Stimulated activated CD4-positive, alpha-beta T cell treated with anti-CD3 and anti-CD28 coated beads, TNF-alpha, amount 100 ng/mL, for 4 hours (primary cell): ENCODE data around the gene ARHGEF40.

Experiments
- DNase-seq, 3 experiments: peaks; one replicate each; pipeline ENCODE4 v3.0.0-alpha.2; 2020; ENCODE audit warnings: low read depth in 3 of 3

ARHGEF40 gene

DNA sequence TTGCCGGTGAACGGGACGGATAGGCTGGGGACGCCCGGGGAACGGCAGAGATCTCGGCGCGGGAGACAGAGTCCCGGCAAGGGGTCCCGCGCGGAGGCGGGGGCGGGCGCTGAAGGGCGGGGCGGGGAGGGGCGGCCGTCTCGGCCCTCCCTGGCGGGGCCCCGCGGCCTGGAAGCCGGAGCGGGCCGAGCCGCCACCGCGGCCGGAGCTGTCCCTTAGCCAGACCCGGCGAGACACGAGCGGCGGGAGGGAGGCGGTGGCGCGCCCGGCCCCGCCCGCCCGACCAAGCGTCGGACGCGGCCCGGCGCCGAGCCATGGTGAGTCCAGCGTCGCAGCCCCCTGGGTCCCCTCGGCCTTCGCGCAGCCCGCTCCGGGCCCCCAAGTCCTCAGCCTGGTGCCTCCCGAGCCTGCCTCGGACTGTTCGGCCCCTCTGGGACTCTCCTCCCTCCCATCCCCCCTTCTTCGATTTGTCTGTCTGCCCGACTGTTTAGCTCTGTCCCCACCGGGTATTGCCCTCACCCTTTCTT lies at the start of gene ARHGEF40:
ARHGEF40 (plus strand) TSS at position 222 of the 527 bp plus-strand sequence; CDS start at position 315, 93 bp downstream.
- no peak for DNase-seq

DNA sequence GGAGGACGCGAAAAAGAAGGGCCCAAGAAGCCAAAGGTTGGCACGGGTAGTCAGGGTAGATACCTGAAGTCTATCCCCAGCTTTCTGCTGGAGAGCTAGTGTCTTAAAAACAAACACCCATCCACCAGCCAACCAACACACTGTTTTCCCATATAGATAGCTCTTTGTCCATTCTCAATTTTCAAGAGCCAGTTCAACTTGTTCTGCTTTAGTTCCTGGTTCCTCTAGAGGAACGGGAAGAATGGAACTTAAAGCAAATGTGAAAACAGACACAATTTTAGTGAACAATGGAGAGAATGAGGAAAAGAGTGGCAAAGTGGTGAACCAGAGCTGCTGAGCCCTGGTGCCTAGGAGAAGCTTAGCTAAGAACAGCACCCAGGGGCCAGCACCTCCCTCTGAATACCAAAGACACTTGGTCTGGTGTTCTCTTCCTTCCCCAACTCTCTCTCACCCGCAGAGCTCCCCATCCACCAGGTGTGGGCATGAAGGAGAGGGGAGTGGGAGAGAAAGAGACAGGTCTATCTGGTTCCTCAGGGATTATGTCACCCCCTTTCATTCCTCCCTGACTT lies 49.0 kb upstream of the ARHGEF40 start:
- no peak for DNase-seq

DNA sequence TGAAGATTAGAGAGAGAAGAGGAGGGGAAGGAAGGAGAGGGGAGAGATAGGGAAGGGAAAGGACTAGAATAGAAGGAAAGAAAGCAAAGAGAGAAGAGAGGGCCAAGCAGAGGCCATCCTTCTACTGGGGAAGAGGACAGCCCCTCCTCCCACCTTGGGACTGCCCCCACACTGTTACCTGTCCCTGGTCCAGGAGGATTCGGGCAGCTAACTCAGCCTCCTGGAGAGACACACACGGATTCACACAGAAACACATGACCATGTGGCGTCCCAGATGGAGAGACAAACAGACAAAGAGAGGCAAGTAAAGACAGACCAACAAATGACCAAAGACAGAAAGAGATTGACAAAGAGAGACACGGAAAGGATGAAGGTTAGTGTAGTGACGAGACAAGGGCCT lies 47.4 kb upstream of the ARHGEF40 start:
- DNase-seq = no peak

DNA sequence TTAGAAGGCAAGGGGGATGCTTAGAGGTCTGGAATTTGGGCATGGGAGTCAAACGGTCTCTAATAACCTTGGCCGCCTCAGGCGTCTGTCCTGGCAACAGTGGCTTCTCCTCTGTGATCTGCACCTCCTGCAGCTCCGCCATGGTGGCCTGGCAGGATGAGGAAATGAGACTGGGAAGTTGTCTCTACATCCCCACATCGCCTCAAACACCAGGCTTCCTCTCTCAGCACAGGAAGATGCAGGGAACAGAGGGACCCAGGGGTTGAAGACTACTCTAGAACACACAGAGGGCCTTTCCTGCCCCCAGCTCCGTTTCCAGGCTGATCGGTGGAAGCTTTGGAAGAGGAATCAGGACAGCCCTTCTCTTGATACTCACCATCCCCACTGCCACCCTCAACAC lies 46.9 kb upstream of the ARHGEF40 start:
- no peak for DNase-seq

DNA sequence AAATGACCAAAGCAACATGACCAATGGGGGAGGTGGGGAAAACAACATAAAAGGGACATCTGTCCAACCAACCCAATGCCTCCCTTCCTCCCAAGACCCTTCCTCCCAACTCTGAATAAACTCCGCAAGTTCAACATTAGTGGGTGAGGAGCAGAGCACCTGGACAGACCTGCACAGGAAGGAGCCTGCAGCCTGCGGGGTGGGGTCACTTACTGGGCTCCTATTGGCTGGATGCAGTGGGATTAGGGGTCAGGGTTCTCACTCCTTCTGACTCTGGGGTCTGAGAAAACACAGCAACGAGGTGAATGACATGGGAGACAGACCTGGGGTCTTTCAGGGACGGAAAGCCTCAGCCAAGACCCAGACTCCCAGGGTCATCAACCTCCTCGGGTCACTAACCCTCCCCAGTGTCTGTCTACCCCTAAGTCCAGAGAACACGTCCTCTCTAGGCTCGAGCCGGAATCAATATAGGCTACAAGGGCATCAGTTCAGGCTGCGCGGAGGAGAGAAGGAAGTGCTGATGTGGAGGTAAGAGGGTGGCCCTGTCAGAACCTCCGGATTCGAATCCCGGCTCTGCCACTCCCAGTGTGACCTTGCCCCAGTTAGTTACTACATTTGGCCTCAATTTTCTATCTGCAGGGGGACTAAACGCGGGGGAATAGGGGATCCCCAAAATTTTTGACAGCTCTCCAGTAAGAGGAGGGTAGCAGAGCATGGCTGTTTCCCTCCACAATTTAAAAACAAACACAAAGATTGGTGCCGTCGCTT lies 46.1 kb upstream of the ARHGEF40 start:
- DNase-seq = no peak

DNA sequence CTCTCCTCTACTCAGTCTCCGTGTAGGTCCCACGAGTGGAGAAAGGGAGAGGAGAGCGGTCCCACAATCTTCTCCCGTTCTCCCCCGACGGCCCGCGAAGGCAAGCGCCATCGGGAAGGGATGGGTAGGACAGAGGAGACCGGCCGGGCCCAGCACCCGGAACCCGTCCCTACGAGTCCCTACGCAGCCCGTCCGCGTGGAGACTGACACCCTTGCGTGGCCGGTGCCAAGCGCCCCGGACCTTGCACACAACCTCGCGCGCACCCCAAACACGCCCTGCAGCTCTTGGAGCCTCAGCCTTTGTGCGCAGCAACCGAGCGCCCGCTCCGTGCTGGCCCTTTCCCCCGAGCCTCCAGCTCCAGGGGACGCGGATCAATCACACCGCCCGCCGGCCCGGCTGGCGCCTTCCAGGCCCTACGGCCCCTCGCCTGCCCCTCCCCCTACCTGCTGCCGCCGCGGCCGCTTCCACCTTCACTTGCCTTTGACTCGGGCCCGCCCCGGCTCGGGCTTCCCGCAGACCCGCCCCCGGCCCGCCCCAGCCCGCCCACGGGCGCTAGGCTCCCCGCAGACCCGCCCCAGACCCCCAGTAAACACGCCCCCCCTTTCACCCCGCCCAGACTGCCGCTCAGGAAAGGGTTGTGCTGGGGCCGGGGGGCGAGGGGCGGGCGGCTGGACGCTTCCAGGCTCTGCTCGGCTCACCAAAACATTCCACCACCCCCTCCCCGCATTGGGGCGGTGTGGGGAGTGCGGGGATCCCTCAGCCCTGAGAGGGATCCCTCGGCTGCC lies 45.3 kb upstream of the ARHGEF40 start, which contains the start of gene NDRG2:
NDRG2 (minus strand) TSS at position 477 of the 786 bp plus-strand sequence. CDS start 1,746 bp downstream, outside the sequence.
- peak; percentile 54 to 61 (median 54) for DNase-seq

DNA sequence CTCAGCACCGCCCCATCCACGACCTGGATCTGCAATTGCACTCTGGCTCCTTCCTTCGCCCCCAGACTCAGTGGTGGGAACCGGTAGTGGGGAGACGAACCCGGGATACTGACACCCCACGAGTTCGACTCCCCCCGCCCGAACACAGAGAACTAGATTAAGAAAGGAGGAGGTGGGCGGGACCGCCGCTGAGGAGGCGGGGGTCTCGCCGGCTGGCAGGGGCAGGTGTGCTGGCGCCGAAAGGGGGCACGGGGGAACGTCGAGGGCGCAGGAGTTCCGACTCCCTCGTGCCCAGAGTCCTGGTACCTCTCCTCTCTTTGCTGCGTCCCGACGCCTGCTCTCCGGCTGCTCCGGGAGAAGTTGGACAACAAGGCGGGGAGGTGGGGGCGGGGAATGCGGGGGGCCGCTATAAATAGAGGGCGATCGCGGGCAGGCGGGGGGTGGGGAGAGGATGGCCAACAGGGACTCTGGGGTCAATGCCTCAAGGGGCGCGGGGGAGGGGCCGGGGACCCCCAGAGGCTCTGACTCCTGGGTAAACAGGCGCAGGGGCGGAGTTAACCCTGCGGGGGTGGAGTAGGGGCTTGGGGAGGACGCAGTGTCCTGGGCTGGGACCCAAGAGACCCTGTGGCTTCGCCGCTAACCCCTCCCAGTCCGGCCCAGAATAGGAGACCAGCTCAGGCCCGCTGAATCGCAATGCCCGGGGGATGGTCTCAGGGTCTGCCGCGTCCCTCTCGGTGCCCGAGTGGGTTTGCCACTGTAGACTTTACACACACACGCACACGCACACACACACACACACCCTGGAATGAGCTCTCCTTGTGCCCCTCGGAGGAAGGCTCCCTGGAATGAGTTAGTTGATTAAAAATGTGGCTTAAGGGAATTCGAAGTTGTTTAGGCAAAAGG lies 44.5 kb upstream of the ARHGEF40 start:
- DNase-seq = no peak

DNA sequence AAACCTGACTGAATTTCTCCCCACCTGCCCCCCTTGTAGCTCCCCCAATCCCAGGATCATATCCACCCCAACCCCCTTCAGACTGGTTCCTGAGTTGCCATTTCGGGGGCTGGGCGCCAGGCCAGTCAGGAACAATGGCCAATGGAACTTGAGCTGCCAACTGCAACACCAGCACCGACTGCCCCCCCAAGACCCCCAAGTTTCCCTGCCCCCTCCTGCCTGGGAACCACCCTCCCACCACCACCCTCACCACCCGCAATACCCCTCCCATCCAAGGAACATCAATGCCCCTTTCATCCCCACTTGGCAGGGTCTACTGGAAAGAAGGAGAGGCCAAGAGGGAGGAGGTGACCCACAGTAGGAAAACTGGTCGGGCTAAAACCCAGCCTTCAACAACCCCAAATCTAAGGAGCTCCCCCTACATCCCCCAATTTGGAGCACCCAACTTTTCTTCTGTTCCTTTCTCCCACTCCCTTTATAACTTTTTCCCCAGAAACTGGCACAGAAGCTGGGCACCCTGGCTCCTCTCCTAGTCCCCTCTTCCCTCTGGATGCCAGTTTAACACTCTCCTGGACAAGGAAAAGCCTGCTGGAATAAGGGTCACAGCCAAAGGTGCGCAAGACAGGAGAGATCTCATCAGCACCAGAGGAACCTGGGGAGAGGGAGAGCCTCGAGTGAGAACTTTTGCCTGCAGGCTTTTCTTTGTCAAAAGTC lies 43.7 kb upstream of the ARHGEF40 start:
- DNase-seq = no peak

DNA sequence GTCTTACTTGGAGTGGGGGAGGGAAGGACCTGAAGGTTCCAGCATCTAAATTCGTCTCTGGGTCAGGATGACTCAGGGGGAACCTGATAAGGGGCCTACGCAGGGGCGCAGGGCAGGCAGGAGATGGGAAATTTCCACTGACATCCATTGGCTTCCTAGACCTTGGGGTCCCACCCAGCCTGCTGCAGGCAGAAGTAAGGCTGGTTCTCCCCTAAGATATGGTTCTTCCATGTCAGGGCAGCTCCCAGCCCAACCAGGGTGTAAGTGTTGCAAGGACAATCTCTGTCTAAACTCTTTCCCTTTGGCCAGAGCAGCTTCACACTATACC lies 43.2 kb upstream of the ARHGEF40 start:
- DNase-seq = no peak

DNA sequence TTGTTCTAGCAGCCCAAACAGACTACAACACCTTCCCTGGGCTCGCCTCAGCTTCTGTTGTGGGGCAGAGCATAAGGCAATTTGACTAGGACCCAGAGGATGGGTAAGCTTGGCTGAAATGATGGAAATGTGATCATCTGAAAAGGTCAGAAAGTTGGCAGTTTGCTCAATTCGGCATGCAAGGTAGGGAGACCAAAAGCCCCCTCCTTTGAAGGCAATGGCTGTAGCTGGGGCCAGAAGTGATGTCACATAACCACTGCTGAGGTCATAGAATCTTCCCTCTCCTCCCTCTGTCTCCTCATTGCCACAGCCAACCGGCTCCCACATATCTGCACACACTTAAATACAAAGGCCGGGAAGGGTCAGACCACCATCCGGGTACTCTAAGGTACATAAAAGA lies 40.2 kb upstream of the ARHGEF40 start, which contains the start of gene TPPP2:
TPPP2 (plus strand) TSS at position 301 of the 400 bp plus-strand sequence. CDS start 365 bp downstream, outside the sequence.
- no peak for DNase-seq

DNA sequence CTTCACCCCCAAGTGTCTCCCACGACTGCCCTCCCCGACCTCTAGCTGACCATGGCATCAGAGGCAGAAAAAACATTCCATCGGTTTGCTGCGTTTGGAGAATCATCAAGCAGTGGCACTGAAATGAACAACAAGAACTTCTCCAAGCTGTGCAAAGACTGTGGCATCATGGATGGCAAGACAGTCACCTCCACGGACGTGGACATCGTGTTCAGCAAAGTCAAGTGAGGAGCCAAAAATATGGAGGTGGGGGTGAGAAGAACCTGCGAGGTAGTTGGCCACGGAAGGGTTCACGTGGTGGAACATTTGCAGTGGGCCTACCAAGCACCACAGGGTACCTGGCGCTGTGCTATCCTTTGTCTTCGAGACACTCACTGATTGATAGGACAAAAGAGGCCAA lies 39.6 kb upstream of the ARHGEF40 start:
- DNase-seq = no peak

DNA sequence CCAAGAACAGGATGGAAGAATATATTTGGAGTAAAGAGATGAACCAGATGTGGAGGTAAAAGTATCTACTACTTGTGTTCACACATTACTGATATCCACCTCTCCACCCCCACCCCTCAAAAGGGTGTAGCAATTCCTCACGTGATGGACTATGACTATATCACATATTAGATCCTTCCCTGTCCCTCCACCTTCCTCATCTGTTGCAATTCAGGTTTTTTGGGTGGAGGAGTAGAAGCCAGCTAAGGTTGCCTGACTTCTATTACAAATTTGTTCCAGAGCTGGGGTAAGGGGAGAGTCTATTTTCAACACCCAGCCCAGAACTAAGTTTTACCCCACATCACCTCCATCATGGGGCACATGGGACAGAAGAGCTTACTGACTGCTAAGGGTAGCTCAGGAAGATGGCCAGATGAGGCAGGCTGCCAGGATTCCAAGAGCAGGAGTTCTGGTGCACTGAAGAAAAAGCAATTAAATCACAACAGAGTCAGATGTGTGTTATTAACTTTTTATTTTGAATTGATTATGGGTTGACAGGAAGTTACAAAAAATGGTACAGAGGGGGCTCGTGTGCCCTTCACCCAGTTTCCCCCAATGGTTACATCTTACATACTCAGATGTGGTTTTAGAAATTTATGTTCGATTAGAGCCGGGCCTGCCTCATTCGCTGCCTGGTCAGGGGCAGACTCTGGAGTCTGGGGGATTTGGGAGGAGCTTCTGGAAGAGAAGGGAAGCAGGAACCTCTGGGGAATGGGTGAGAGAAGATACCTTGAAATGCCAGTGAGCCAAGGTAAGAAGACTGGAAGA lies 37.6 kb upstream of the ARHGEF40 start:
- DNase-seq = no peak

DNA sequence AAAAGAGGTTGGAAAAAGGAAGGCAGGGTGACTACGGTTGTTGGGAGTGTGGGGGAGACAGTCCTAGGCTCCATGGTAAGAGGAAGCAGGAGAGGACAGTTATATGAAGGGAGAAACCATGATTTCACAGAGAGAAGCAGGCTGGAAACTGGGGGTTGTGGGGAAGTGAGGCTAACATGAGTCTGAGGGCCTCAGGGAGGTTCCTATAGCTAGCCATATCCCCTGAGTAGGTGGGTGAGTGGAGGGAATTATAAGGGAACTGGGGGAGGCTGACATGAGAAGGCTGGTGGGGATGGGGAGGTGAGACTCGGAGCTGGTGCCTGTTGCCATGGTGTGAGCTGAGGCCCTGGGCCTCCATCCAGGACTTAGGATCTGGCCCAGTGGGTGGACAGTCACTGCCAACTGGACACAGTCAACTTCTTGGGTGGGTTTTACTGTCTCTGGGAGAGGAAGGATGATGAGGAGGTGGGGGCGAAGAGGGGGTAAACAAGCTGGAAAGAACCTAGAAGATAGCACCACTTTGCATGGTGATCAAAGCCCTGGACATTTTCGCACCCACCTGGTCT lies 36.9 kb upstream of the ARHGEF40 start:
- DNase-seq = no peak

DNA sequence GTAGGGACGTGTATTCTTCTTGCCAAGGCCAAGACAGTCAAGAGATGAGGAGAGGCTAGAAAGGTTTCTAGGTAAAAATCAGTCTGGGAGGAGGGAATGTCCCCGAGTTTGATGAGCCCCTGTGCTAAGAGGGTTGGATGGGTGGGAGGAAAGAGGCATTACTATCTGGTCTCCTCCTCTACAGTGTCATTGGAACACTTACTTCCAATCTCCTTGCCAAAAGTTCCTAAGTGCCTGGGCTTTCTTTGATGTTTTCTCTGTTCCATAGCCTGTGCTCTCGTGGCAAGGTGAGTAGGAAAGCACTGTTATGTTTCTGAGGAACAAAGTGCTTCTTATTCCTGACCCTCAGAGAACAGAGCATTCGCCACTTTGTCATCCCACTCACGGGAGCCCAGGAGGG lies 35.4 kb upstream of the ARHGEF40 start, which contains the start of gene RNASE13:
RNASE13 (minus strand) TSS at position 101 of the 400 bp plus-strand sequence. CDS start 519 bp downstream, outside the sequence.
- DNase-seq = no peak

DNA sequence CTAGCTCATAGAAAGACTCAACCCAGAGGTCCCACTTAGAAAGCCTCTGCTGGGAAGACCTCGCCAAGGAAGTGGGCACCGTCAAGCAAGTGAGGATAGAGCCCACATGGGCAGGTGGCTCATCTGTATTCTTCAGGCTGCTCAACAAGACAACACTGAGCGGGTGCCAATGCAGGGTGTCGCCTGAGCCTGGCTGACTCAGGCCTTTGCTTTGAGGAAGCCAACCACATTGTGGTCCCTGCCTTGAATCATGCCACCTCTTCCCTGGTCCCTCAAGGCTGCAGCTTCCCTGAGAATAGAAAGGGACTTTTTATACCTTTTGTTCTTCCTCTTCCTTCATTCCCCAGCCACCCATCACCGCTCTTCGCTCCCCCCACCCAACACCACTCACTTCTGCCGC lies 33.4 kb upstream of the ARHGEF40 start:
- DNase-seq = no peak

DNA sequence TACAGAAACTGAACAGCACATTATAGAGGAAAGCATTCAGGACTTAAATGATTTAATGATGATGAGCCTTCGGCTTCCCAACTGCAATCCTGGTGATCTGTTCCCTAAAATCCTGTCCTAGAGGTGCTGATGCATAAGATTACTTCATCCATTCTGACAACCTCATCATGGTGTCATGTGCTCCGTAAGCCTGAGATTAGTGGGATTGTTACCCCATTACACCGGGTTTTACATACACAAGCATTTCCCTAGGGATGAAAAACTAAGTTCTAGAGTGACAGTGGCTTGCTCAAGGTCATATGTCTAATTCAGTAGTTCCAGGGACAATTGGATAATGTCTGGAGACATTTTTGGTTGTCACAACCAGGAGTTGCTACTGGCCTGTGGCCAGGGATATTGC lies 32.9 kb upstream of the ARHGEF40 start:
- no peak for DNase-seq

DNA sequence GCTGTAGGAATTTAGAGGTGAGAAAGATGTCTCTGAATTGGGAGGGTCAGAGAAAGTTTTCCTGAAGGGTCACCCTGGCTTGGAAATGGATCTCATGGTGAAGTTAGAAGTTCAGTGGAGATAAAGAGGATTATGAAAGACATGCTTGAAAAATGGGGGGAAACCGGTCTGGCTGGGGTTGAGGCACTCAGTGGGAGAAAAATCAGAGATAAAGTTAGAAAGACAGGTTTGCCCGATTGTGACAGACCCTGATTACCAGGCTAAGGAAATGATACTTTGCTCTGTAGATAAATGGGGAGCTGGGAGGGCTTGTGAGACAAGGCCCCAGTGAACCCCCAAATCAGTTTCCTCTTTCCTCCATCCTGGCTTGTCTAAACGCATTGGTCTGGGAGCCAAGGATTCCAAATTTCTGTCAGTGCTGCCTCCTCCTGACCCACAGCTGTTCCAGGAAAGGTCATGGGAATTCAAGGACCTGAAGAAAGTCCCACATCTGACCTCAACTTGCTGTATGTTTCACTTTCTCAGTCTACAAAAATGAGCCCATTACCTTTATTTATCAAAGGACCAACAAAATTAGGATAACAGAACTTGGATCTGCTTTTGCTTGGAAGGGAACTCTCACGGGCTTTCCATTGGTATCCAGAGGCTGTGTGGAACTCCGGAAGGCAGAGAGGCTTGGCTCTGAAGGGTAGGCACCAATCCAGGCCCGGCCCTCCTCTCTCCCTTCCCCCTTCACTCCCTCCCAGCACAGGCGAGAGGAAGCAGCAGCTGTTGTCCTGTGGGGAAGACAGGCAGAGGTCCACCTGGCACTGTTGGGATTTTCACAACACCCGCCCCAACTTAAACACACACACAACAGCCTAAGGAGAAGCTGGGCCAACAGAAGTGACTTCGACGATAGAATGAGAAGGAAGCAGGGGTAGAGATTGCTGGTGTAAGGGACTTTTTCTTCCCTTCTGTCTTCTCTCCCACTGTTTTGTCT lies 31.4 kb upstream of the ARHGEF40 start:
- no peak for DNase-seq
